ENCODE results near the gene ZNF98. TPM values are rescaled to one million over a fixed set of nuclear protein-coding genes. Genes with fewer than 3 reads are reported as not detected.

ZNF98 gene
- total RNA-seq, 1 experiment from 2014 or later: not detected

GRCh38 chr19:22438011-22438410, 15.9 kb upstream of the ZNF98 start:
- H4K20me1 ChIP-seq (ENCODE audit: insufficient read depth): no peaks in the 10 kb centered on the region
- no peak overlapping the region for H3K9ac ChIP-seq (ENCODE audit: low read length)
- BruUV-seq (replicated peaks): no TSS peak
- CTCF ChIA-PET: no interaction called here
- H3K4me2 ChIP-seq (ENCODE audit: low read length): no peak overlapping the region
- no peaks in the 10 kb centered on the region for H3K36me3 ChIP-seq (ENCODE audit: control insufficient read depth in 1 of 2, insufficient read depth in 2 of 2, low read length in 2 of 2)
- H3K27ac ChIP-seq (ENCODE audit: low read depth, low read length): no peak overlapping the region
- ATAC-seq (no peak), DNase-seq (ENCODE audit: low read depth, low spot score) (no peak)
- no peaks in the 10 kb centered on the region for H3K4me1 ChIP-seq (ENCODE audit: control insufficient read depth in 1 of 2, insufficient read depth in 2 of 2, low read length in 2 of 2)
- RAD21 ChIA-PET (ENCODE audit: low non-redundant PET in 1 of 2, low total read pairs in 2 of 2, uncharacterized antibody in 2 of 2, unreplicated experiment in 2 of 2): no interaction called here
- no peaks in the 10 kb centered on the region for H3K79me2 ChIP-seq (ENCODE audit: insufficient read depth, low read length)
- no peak overlapping the region for H3K4me3 ChIP-seq (replicated peaks in 1 of 2; ENCODE audit: low read depth in 1 of 2, low read length in 2 of 2)
- no peak for TF ChIP-seq ZBTB33 (IDR thresholded peaks at IDR 0.05; ENCODE audit: extremely low read depth, insufficient replicate concordance, low read length)
- TF ChIP-seq JUND (IDR thresholded peaks at IDR 0.05): no peak
- TF ChIP-seq, protein P1, sequence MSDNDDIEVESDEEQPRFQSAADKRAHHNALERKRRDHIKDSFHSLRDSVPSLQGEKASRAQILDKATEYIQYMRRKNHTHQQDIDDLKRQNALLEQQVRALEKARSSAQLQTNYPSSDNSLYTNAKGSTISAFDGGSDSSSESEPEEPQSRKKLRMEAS (IDR thresholded peaks at IDR 0.05): no peak
- no peak for TF ChIP-seq ZFX (IDR thresholded peaks at IDR 0.05)
- TF ChIP-seq, protein P2, sequence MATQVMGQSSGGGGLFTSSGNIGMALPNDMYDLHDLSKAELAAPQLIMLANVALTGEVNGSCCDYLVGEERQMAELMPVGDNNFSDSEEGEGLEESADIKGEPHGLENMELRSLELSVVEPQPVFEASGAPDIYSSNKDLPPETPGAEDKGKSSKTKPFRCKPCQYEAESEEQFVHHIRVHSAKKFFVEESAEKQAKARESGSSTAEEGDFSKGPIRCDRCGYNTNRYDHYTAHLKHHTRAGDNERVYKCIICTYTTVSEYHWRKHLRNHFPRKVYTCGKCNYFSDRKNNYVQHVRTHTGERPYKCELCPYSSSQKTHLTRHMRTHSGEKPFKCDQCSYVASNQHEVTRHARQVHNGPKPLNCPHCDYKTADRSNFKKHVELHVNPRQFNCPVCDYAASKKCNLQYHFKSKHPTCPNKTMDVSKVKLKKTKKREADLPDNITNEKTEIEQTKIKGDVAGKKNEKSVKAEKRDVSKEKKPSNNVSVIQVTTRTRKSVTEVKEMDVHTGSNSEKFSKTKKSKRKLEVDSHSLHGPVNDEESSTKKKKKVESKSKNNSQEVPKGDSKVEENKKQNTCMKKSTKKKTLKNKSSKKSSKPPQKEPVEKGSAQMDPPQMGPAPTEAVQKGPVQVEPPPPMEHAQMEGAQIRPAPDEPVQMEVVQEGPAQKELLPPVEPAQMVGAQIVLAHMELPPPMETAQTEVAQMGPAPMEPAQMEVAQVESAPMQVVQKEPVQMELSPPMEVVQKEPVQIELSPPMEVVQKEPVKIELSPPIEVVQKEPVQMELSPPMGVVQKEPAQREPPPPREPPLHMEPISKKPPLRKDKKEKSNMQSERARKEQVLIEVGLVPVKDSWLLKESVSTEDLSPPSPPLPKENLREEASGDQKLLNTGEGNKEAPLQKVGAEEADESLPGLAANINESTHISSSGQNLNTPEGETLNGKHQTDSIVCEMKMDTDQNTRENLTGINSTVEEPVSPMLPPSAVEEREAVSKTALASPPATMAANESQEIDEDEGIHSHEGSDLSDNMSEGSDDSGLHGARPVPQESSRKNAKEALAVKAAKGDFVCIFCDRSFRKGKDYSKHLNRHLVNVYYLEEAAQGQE (IDR thresholded peaks at IDR 0.05; ENCODE audit: low read depth): no peak
- no peak for TF ChIP-seq EZH2phosphoT487 (IDR thresholded peaks at IDR 0.05; ENCODE audit: borderline replicate concordance)
- no peak for TF ChIP-seq SRF (IDR thresholded peaks at IDR 0.05; ENCODE audit: low read depth)
- TF ChIP-seq SIN3A (IDR thresholded peaks at IDR 0.05; ENCODE audit: low read depth): no peak
- no peak for TF ChIP-seq POLR2A (IDR thresholded peaks at IDR 0.05; ENCODE audit: borderline replicate concordance, extremely low read depth, insufficient read depth, insufficient read length)
- no peak for TF ChIP-seq SP1 (IDR thresholded peaks at IDR 0.05; ENCODE audit: low read depth)
- no peak for TF ChIP-seq EZH2 (IDR thresholded peaks at IDR 0.05)
- TF ChIP-seq POLR2AphosphoS5 (IDR thresholded peaks at IDR 0.05; ENCODE audit: low read depth, low read length): no peak
- no peak for TF ChIP-seq FOSL1 (IDR thresholded peaks at IDR 0.05; ENCODE audit: low read depth)
- no peak for TF ChIP-seq YY1 (IDR thresholded peaks at IDR 0.05; ENCODE audit: extremely low read depth, insufficient replicate concordance, low read depth, low read length)
- POLR2A ChIA-PET: no interaction called here
- intact Hi-C loops (cut with micrococcal nuclease): no loop called here
- peaks cover 0 to 4% of the 10 kb centered on the region in 2 experiments; a peak in 2 of 4 replicates for H3K9me3 ChIP-seq (ENCODE audit: control insufficient read depth in 1 of 2, insufficient read depth in 1 of 2, low read depth in 1 of 2, low read length in 2 of 2)
- H2AFZ ChIP-seq (ENCODE audit: low read depth, low read length, poor library complexity, severe bottlenecking): no peak overlapping the region
- no peaks in the 10 kb centered on the region for H3K9me2 ChIP-seq (ENCODE audit: insufficient read depth)
- H3K27me3 ChIP-seq (ENCODE audit: insufficient read depth, low read length): no peaks in the 10 kb centered on the region
